ENCODE data around the gene GRM8.

The GRM8 gene

GRCh38 chr7:126727930-126728391, 524.8 kb downstream of the GRM8 start:
- Histone ChIP-seq H3K9ac (ENCODE audit: low read depth, low read length) (no peak overlapping the region), H3K27ac (ENCODE audit: low read depth, low read length) (no peak overlapping the region), H3K9me3 (ENCODE audit: control insufficient read depth, insufficient read depth, low read length) (no peaks in the 10 kb centered on the region), H3K4me1 (ENCODE audit: control insufficient read depth, insufficient read depth, low read length) (peaks cover 10% of the 10 kb centered on the region), H3K4me3 (ENCODE audit: low read depth, low read length) (no peak overlapping the region), H3K27me3 (ENCODE audit: control insufficient read depth, insufficient read depth, low read length) (no peaks in the 10 kb centered on the region), H3K36me3 (ENCODE audit: control insufficient read depth, insufficient read depth, low read length) (no peaks in the 10 kb centered on the region)

DNA sequence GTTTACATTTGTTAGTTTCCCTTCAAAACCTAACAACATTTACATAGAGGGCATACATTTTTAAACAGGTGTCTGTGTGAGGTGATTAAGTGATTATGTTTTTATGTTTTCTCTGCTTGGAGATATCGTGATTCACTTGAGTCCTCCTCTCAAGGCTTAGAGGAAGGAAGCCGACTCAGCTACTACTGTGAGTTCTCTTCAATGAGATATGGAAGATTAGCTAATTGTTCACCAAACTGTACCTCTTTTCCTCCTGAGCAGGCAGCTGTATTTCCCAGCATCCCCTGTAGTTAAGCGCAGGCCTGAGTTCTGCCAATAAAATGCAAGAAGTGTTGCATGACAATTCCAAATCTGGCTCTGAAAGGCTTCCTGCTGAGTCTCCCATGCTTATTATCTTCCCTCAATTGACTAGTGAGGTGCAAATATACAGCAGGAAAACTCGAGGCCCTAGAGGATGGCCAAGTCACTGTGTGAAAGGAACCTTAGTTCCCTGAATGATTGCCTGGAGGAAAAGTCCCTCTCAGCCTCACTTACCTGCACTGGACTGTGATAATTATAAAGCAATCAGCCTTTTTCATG, 528.7 kb downstream of the GRM8 start:
- H3K9ac ChIP-seq (ENCODE audit: low read depth, low read length) = no peak overlapping the region
- H3K27ac ChIP-seq (ENCODE audit: low read depth, low read length) = no peak overlapping the region
- no peaks in the 10 kb centered on the region for H3K27me3 ChIP-seq (ENCODE audit: control insufficient read depth, insufficient read depth, low read length)
- H3K4me3 ChIP-seq (ENCODE audit: low read depth, low read length) = no peak overlapping the region
- H3K36me3 ChIP-seq (ENCODE audit: control insufficient read depth, insufficient read depth, low read length) = no peaks in the 10 kb centered on the region
- H3K9me3 ChIP-seq (ENCODE audit: control insufficient read depth, insufficient read depth, low read length) = no peaks in the 10 kb centered on the region
- H3K4me1 ChIP-seq (ENCODE audit: control insufficient read depth, insufficient read depth, low read length) = peaks cover 10% of the 10 kb centered on the region

- H3K27me3 ChIP-seq (ENCODE audit: control insufficient read depth, insufficient read depth, low read length) = no peaks in the 10 kb centered on the region
- no peaks in the 10 kb centered on the region for H3K9me3 ChIP-seq (ENCODE audit: control insufficient read depth, insufficient read depth, low read length)
- no peak overlapping the region for H3K27ac ChIP-seq (ENCODE audit: low read depth, low read length)
- peaks cover 10% of the 10 kb centered on the region for H3K4me1 ChIP-seq (ENCODE audit: control insufficient read depth, insufficient read depth, low read length)
- H3K4me3 ChIP-seq (ENCODE audit: low read depth, low read length) = no peak overlapping the region
- H3K9ac ChIP-seq (ENCODE audit: low read depth, low read length) = no peak overlapping the region
- no peaks in the 10 kb centered on the region for H3K36me3 ChIP-seq (ENCODE audit: control insufficient read depth, insufficient read depth, low read length)
Measured at GRCh38 chr7:126720232-126720631, 532.5 kb downstream of the GRM8 start.

DNA sequence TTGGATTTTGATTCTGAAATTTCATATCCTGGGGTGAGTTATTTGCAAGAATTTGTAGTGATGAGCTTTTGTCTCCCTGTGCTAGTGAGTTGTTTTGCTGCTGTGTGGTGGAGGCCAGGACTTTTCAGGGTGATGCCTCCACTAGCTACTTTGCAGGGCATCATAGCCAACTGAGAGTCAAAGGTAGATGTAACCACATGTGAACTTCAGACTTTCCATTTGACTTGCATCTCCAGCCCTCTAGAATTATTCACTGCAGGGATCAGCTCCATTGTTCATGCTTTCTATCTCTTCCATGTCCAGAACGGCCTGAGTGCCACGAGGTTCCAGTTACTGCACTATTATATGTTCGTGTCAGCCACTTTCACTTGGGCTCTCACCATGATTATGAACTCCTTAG, 534.3 kb downstream of the GRM8 start:
- H3K4me1 ChIP-seq (ENCODE audit: control insufficient read depth, insufficient read depth, low read length) = no peaks in the 10 kb centered on the region; the same call in 1 of the 2 replicates
- H3K27me3 ChIP-seq (ENCODE audit: control insufficient read depth, insufficient read depth, low read length) = no peaks in the 10 kb centered on the region
- H3K36me3 ChIP-seq (ENCODE audit: control insufficient read depth, insufficient read depth, low read length) = no peaks in the 10 kb centered on the region
- H3K9me3 ChIP-seq (ENCODE audit: control insufficient read depth, insufficient read depth, low read length) = no peaks in the 10 kb centered on the region
- H3K4me3 ChIP-seq (ENCODE audit: low read depth, low read length) = no peak overlapping the region
- H3K27ac ChIP-seq (ENCODE audit: low read depth, low read length) = no peak overlapping the region
- H3K9ac ChIP-seq (ENCODE audit: low read depth, low read length) = no peak overlapping the region

GRCh38 chr7:126716321-126716720, 536.4 kb downstream of the GRM8 start:
- Histone ChIP-seq H3K27ac (ENCODE audit: low read depth, low read length) (no peak overlapping the region), H3K36me3 (ENCODE audit: control insufficient read depth, insufficient read depth, low read length) (no peaks in the 10 kb centered on the region), H3K9me3 (ENCODE audit: control insufficient read depth, insufficient read depth, low read length) (0 out of 2 replicates have a peak, but pooled peaks cover 4% of the 10 kb centered on the region)

DNA sequence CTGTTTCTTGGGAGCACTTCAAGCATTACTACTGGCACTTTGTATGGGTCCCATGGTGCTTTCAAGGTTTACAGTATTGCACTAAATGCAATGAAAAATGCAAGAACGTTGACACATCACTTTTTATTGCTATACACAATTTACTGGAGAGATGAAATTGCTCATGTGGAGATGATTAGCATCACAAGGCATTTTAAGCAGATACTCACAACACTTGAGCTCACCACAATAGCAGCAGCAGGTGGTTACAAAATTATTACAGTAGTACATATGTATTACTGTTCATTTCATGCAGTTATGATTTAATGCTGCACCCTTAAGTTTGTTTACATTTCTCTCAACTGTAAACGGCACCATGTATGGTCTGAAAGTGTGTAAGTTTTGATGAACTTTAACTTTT, 537.7 kb downstream of the GRM8 start:
- no peaks in the 10 kb centered on the region for H3K27me3 ChIP-seq (ENCODE audit: control insufficient read depth, insufficient read depth, low read length)
- no peaks in the 10 kb centered on the region for H3K36me3 ChIP-seq (ENCODE audit: control insufficient read depth, insufficient read depth, low read length)
- H3K9me3 ChIP-seq (ENCODE audit: control insufficient read depth, insufficient read depth, low read length) = 0 out of 2 replicates have a peak, but pooled peaks cover 5% of the 10 kb centered on the region
- H3K4me1 ChIP-seq (ENCODE audit: control insufficient read depth, insufficient read depth, low read length) = no peaks in the 10 kb centered on the region
- no peak overlapping the region for H3K27ac ChIP-seq (ENCODE audit: low read depth, low read length)
- no peak overlapping the region for H3K9ac ChIP-seq (ENCODE audit: low read depth, low read length)
- H3K4me3 ChIP-seq (ENCODE audit: low read depth, low read length) = no peak overlapping the region

More at GRCh38 chr7:126716321-126716720, 536.4 kb downstream of the GRM8 start:
- Histone ChIP-seq H3K27me3 (ENCODE audit: control insufficient read depth, insufficient read depth, low read length) (no peaks in the 10 kb centered on the region), H3K4me3 (ENCODE audit: low read depth, low read length) (no peak overlapping the region), H3K4me1 (ENCODE audit: control insufficient read depth, insufficient read depth, low read length) (no peaks in the 10 kb centered on the region), H3K9ac (ENCODE audit: low read depth, low read length) (no peak overlapping the region)

DNA sequence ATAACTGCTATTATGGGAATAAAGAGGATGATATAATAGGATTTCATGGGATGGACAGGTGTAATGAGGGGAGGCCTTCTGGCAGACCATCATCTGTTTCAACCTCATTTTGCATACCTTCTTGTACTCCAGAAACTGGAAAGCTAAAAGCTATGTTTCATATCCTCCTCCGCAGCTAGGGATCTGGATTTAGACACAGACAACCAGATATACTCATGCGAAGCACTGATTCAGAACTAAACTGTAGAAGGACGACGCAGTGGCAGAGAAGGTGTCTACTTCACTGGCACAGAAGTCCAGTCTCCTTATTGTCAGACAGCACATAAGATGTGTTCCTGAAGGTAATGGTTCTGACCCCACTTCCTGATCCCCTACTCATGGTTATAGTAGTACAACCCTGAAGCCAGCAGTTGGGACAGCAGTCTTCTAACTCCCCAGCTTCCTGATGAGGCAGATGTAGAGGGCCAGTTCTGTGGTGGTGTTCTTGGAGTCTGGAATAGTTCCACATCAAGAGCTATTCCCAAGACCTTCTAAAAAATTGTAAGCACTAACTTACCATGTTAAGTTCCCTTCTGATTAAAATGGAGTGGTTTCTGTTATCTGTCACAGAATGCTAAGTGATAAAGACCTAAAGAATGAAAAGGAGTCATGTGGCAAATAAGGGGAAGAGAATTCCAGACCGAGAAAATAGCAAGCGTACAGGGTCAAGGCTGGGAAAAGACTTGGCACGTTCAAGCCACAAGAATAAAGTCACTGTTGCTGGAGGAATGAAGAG, 550.3 kb downstream of the GRM8 start:
- no peak overlapping the region for H3K27ac ChIP-seq (ENCODE audit: low read depth, low read length)
- H3K9ac ChIP-seq (ENCODE audit: low read depth, low read length) = no peak overlapping the region

GRCh38 chr7:126700807-126701604, 551.7 kb downstream of the GRM8 start:
- no peaks in the 10 kb centered on the region for H3K36me3 ChIP-seq (ENCODE audit: control insufficient read depth, insufficient read depth, low read length)
- no peaks in the 10 kb centered on the region for H3K9me3 ChIP-seq (ENCODE audit: control insufficient read depth, insufficient read depth, low read length)
- H3K4me1 ChIP-seq (ENCODE audit: control insufficient read depth, insufficient read depth, low read length) = peaks cover 12% of the 10 kb centered on the region
- H3K27ac ChIP-seq (ENCODE audit: low read depth, low read length) = peak overlapping the region; percentile 92
- H3K9ac ChIP-seq (ENCODE audit: low read depth, low read length) = peak overlapping the region; percentile 40; the same call in 1 of the 2 replicates
- no peaks in the 10 kb centered on the region for H3K27me3 ChIP-seq (ENCODE audit: control insufficient read depth, insufficient read depth, low read length)
- H3K4me3 ChIP-seq (ENCODE audit: low read depth, low read length) = no peak overlapping the region

More for the DNA sequence above, 550.3 kb downstream of the GRM8 start:
- Histone ChIP-seq H3K4me1 (ENCODE audit: control insufficient read depth, insufficient read depth, low read length) (peaks cover 12% of the 10 kb centered on the region), H3K4me3 (ENCODE audit: low read depth, low read length) (no peak overlapping the region), H3K9me3 (ENCODE audit: control insufficient read depth, insufficient read depth, low read length) (no peaks in the 10 kb centered on the region), H3K36me3 (ENCODE audit: control insufficient read depth, insufficient read depth, low read length) (no peaks in the 10 kb centered on the region), H3K27me3 (ENCODE audit: control insufficient read depth, insufficient read depth, low read length) (no peaks in the 10 kb centered on the region)

DNA sequence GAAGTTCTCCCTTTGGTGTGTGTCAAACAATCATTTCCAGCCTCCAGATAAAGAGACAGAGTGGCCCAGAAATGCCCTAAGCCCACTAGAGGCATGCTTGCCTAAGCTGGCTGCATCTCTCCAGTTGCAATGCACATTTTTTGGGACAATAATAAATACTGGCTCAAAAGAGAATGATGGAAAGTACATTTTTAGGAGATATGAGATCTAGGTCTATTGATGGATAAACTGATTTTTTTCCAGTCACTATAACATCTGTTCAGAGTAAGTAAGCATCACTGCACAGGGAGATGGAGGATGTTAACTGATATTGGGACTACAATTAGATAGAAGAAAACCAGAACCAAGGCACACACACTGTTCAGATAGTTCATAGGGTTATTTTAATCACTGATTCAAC, 553.0 kb downstream of the GRM8 start:
- no peak overlapping the region for H3K27ac ChIP-seq (ENCODE audit: low read depth, low read length)
- H3K4me3 ChIP-seq (ENCODE audit: low read depth, low read length) = no peak overlapping the region
- H3K27me3 ChIP-seq (ENCODE audit: control insufficient read depth, insufficient read depth, low read length) = no peaks in the 10 kb centered on the region
- H3K4me1 ChIP-seq (ENCODE audit: control insufficient read depth, insufficient read depth, low read length) = peaks cover 12% of the 10 kb centered on the region
- H3K9me3 ChIP-seq (ENCODE audit: control insufficient read depth, insufficient read depth, low read length) = no peaks in the 10 kb centered on the region
- H3K9ac ChIP-seq (ENCODE audit: low read depth, low read length) = no peak overlapping the region
- no peaks in the 10 kb centered on the region for H3K36me3 ChIP-seq (ENCODE audit: control insufficient read depth, insufficient read depth, low read length)

DNA sequence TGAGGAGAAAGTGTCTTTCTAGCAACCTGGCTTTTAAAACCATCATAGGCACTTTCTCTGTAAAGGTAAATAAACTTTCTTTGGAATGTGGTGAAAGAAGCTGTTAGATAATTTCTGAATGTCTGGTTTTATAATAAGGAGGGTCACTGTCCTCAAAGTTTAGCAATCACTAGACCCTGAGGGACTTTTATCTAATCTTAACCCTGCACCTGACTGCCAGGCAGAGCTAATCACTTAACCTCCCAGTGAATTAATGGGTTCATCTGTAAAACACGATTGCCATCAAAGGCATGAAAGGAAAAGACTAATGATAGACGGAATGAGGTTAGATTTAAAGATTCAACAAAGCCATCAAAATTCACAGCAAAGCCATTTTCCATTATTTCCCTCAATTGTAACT, 553.8 kb downstream of the GRM8 start:
- Histone ChIP-seq H3K27me3 (ENCODE audit: control insufficient read depth, insufficient read depth, low read length) (no peaks in the 10 kb centered on the region), H3K27ac (ENCODE audit: low read depth, low read length) (no peak overlapping the region), H3K9ac (ENCODE audit: low read depth, low read length) (no peak overlapping the region), H3K36me3 (ENCODE audit: control insufficient read depth, insufficient read depth, low read length) (no peaks in the 10 kb centered on the region), H3K9me3 (ENCODE audit: control insufficient read depth, insufficient read depth, low read length) (no peaks in the 10 kb centered on the region), H3K4me1 (ENCODE audit: control insufficient read depth, insufficient read depth, low read length) (peaks cover 12% of the 10 kb centered on the region), H3K4me3 (ENCODE audit: low read depth, low read length) (no peak overlapping the region)

GRCh38 chr7:126698446-126698845, 554.3 kb downstream of the GRM8 start:
- no peak overlapping the region for H3K4me3 ChIP-seq (ENCODE audit: low read depth, low read length)
- H3K4me1 ChIP-seq (ENCODE audit: control insufficient read depth, insufficient read depth, low read length) = peaks cover 12% of the 10 kb centered on the region
- H3K36me3 ChIP-seq (ENCODE audit: control insufficient read depth, insufficient read depth, low read length) = no peaks in the 10 kb centered on the region
- no peak overlapping the region for H3K9ac ChIP-seq (ENCODE audit: low read depth, low read length)
- H3K27ac ChIP-seq (ENCODE audit: low read depth, low read length) = no peak overlapping the region
- H3K9me3 ChIP-seq (ENCODE audit: control insufficient read depth, insufficient read depth, low read length) = no peaks in the 10 kb centered on the region
- H3K27me3 ChIP-seq (ENCODE audit: control insufficient read depth, insufficient read depth, low read length) = no peaks in the 10 kb centered on the region

Data from HUES48 (cell line).